Fibroblast of peridontal ligament (primary cell): Measurements from ENCODE around the gene ASIC2.

Experiments
- DNase-seq: peaks from one replicate; pipeline ENCODE4 v3.0.0-alpha.2; 2010; ENCODE audit errors: extremely low read depth

Gene ASIC2

DNA sequence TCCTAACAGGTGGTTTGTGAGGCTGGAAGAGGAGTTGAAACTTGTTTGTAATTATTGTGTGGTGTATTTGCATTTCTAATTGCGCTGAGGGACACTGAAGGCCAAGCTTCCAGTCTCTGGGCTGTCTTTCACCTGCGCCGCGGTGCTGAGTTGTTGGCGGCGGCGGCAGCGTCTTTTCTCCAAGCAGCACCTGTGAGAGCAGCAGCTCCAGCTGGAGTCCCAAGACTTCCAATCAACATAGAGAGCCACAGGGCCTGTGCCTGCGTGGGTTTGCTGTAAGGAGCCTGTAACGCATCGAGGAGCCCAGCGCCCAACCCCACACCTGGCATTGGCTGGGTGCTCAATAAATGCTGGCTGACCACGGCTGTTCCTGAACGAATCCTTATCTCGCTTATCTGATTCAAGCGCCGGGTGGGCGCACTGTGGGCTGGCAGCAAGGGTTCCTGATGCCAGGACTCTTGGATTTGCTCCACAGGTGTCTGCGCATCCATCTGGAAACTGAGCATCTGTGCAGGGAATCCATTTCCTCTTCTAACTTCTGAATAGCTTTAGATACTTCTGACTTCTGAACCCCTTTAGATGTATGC lies 138.1 kb downstream of the ASIC2 start:
- DNase-seq, result no peak

DNA sequence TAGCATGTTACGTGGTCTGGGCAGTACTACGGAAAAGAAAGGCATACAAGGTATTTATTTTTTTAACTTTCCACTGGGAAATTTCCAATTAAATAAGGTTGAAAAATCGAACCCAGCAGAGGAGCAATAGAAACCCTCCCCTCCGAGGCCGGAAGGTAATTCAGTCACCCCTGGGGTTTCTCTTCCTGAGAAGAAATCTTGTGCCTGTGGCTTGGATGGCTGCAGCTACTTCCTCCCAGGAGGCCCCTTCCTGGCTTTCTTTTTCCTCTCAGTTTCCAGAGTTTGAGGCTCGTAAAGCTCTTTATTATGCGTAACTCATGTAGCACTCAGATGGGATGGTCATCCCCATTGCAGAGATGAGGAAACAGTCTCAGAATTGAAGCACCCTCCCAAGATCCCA lies 140.3 kb downstream of the ASIC2 start:
- no peak for DNase-seq

DNA sequence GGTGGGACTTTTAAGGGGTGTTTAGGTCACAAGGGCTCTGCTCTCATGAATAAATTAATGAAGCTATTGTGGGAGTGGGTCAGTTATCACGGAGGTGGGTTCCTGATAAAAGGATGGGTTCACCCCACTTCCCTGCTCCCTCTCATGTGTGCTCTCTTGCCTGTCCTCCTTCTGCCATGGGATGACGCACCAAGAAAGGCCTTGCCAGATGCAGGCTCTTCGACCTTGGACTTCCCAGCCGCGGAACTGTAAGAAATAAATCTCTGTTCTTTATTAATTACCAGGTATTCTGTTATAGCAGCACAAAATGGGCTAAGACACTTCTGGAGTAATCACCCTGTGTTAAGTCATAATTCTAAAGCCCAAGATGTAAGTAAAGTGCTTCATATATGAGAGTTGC lies 141.5 kb downstream of the ASIC2 start:
- no peak for DNase-seq

DNA sequence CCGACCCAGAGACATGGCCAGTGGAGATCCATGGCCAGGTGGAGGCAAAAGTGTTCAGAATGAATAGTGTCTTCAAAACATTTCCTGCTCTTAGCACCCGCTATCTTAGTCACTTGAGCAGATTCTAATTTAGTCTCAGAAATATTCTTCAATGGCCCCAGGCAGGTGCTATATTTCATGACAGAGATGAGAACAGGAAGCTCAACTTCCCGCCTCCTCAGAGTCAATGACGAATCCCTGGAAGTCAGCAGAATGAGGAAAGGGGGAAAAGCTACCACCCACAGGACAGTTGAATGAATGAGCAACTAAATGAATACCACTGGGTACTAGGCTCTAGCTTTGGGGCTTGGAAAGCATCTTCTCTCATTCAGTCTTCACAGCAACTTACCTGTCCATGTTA lies 147.2 kb downstream of the ASIC2 start:
- no peak for DNase-seq

DNA sequence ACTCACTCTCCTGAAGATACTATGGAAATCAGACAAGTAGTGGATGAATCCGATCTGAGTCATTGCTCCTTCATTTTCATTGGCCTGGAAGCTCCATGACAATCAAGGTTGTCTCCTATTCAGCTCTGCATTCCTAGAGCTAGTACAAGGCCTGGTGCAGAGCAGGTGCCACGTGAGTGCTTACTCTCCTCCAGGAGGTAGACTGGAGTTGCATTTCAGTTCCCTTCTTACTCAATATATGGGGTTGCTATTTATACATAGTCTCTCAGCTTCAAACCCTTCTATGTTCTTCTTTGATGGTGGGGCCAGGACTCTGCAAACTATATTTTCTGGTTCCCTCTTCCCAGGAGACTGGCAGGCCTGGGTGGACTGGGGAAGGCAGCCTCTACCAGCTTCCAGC lies 148.3 kb downstream of the ASIC2 start:
- DNase-seq, result no peak

DNA sequence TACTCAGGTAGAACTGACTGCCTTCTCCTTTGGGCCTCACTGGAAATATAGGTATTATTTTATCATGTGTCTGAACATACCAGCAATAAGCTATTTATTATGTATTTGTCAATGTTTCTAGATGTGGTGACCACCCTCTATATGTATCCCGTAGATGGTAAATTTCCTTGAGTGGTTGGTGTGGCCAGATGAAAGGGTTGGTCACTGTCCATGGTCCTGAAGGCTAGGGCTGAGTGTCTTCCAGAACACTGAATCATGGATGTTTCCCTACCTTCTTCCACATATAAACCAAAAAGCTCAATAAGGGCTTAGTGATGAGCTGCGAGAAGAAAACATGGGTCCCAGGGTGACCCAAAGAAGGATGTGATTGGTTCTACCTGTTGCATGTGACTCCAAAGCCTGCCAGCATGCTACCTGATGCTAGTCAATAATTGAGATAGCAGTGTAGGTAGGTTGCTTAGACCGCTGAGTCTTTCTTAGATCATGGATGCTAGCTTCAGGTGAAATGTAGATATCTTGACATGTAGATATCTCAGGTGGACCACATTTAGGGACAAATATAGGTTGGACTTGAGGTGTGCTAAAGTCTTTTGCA lies 150.3 kb downstream of the ASIC2 start:
- DNase-seq, result no peak

DNA sequence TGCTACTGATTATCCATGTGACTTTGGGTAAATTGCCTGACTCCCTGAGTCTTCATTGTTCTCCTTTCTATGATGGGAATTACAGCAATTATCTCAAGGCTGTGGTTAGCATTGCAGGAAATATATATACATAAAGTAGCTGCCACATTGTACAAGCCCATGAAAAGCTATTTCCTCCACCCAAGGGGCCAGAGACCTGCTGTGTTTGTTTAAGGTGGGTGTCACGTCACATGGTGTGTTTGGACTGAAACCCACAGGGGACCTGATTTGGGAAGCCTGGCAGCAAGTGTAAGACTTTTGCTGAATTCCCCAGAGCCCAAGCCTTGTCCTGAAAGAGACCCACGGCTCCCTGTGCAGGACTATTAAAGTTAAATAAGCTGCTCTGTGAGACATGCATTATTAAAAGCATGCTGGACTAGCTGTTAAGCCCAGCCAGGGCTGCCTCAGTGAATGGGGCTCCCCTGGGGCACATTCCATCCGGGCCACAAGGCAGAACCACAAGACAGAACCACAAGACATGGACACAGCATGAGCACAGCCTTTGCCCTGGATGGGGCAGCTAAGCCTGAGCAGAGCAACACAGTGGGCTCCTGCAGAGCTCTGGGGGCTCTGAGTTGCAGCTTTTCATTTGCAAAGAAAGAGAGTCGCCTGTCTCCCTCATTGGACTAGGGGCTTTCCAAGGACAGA lies 152.5 kb downstream of the ASIC2 start:
- no peak for DNase-seq

DNA sequence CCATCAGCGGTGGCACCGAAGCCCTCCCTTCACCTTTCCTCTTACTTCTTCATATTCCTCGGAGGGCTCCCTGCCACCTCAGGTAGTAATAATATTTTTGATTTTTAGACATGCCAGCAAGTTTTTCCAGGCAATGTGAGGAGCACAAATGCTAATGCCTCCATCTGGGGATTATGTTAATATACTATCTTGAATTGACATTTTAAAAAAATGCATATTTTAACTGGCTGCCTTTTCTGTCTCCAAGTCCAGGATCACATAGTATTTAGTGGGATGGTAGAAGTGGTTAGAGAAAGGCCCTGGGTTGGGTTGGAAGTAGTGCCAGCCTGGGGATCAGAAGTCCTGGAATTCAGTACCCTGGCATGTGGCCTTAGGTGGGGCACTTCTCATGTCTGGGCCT lies 154.5 kb downstream of the ASIC2 start:
- no peak for DNase-seq

DNA sequence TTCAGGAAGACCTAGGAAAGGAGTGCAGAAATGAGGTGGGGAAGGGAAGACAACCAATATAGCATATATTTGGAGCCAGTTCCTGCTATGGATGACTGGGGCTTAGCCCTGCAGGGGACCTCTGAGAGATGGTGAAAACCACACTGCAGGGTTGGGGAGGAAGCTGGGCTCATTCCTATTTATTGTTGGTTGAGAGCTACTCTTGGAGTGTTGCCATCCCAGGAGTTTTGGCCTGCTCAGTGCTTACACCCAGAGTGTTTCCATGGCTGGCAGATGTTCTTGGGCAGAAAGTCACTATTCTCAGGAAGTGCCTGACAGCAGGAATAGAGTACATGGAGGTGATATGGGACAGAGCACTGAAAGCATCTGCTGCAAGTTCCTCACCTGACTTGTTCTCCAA lies 155.7 kb downstream of the ASIC2 start:
- no peak for DNase-seq

DNA sequence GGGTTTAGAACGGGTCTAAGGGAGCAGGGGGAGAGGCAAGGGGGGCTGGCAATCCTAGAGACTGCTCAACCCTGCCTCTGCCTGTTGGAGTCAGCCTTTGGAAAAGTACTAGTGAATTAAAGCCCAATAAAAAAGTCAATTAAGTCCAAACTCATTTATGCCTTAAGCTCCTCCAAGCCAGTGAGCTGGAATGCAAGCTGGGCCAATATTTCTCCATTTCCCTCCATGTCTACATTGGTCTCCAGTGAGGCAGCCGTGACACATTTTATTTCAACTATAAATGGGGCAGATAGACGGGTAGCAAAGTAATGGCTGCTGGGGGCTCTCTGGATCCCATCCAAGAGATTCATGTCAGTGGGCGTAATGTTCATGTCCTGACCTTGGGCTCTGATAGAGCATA lies 157.4 kb downstream of the ASIC2 start:
- no peak for DNase-seq

DNA sequence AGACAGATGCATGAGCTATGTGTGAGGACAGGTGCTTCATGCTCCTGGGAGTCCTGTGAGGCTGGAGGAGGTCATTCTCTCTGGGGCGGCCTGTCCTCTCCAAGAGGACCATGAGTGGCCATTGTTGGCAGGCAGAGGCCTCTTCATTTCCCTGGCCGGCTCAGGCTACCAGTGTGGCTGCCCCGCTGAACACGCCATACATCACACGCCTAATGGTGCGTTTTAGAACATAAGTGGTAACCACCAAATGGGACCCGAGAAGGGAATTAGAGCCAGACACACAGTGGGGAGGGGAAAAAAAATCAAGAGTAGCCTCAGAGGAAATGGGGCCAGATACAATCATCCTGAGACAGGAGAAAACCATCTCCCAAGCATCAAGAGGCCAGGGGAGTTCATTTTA lies 161.5 kb downstream of the ASIC2 start:
- DNase-seq, result no peak

DNA sequence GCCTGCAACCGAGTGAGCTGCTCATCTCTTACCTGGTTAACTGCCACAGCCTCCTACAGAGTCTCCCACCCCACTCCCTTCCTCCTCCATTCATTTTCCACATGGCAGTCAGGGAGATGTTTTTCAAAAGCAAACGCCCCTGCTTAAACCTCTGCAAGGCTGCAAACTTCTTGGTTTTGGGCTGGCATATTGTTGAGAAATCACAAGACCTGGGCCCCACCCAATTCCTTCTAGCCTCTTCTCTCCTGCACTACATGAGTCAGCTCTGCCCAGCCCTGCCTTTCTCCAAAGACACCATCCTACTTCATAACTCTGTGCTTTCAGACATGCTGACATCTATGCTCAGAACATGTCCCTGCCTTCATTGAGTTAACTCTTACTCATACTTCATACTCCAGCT lies 165.4 kb downstream of the ASIC2 start:
- DNase-seq, result no peak

DNA sequence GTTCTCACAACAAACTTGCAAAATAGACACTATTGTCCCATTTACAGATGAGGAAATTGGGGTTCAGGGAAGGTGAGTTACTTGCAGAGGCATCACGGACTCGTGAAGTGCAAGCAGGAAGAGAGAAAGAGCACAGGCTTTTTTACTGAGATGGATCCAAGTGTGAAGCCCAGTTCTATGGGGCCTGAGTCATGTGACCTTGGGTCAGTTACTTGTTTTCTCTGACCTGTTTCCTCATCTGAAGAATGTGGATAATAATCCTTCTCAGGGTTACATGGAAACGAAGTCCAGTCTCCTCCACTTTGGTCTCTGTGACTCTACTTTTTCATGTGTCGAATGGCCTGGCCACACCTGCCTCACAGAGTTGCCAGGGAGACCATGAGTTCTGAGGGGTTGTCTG lies 167.0 kb downstream of the ASIC2 start:
- DNase-seq, result no peak

DNA sequence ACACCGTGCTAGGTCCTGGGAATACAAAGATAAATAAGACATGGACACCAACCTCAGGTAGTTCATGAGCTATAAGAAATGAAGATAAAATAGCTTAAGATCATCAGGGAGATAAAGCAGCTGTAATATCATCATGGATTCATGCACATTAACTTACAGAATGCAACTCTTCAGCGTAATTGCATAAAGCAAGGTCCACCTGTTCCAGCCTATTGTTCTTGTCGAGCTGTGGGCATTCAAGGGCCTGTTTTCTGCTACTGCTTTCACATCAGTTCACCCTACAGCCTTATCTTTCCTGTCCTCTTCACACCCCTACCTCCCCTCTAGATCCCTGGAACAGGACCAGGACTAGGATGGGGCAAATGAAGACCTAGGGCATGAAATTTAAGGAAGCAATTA lies 167.5 kb downstream of the ASIC2 start:
- DNase-seq, result no peak

DNA sequence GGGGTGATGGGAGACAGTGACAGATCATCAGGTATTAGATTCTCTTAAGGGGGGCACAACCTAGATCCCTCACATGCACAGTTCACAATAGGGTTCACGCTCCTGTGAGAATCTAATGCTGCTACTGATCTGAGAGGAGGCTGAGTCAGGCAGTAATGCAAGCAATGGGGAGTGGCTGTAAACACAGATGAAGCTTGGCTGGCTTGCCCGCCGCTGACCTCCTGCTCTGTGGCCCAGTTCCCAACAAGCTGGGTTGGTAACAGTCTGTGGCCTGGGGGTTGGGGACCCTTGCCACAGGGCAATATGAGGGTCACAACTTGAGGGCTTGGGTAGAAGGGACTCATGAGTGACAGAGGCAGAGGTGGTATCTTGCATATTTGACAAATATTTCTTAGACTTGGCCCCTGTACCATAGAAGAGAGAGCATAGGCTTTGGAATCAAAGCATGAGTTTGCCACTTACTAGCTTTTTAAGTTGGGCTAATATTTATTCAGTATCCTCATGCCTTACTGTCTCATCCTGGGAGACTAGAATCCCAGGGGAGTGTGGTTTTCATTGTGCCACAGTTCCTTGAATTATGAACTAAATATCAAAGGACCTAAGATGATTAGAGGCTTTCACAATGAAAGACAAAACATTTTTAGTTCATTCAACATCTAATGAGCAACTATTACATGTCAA lies 168.1 kb downstream of the ASIC2 start:
- DNase-seq, result no peak

DNA sequence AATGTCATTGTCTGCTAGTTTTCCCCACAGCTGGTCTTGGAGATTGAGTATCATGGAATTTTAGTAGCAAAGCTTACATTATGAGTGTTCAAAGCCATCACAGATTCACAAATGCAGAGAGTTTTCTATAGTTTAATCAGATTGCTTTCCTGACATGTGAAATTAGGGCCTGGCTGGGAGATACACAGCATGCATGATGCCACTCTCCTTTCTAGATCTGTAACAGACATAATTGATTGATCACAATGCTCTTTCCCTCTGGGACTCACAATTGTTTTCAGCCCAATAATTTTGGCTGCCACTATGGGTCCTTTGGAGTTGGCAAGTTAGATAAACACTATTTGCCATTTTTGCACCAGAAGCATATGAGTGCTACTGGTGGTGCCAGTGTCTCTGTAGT lies 168.9 kb downstream of the ASIC2 start:
- DNase-seq, result no peak

DNA sequence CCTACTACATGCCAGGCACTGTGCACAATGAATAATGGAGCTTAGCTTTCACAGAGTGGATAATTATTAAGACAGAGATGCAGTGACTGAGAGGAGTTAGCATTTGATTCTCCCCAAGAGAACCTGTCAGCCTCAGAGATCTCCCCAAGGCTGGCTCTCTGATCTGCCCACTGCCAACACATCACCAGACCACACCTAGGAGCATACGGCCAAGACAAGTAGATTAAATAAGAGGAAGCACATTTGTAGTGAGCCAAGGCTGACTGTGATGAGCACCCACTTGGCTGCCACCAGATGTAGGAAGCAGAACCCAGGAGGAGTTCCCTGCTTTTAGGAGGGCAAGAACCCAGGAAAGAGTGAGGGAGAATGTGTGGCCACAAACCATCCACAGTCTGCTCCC lies 171.3 kb downstream of the ASIC2 start:
- DNase-seq, result no peak

DNA sequence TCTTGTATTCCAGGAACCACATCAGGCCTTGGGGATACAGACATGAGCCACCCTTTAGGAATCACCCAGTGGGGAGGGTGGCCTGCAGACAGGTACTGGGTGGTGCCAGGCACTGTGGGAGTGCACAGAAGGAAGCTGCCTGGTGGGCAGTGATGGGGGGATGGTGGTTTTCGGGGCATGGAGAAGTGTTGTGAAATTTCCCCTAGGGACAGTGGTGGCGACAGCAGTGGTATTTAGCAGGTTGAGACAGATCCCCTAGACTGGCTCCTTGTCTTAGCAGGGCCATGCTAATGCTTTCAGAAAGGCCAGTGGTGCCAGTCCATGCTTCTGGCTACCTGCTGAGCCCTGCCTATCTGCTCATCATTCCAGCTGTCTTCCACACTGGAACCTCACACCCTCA lies 171.8 kb downstream of the ASIC2 start:
- no peak for DNase-seq

DNA sequence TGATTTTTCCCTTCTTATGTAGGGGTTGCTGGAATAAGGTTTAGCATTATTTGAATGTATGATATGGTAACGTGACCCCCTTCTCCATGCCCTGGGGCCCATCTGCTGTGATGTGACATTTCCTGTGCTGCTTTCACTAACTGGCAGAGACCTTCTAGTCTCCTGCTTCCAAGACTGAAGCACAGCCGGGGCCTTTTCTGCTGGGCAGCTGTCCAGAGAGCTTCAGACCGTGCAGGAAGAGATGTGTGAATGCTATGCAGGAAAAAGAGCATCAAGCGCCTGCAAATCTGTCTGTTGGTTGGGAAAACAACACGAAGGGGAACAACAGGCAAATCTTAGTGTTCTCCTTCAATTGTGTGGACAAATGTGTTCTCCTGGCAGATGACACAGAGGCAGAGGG lies 173.0 kb downstream of the ASIC2 start:
- DNase-seq, result no peak

DNA sequence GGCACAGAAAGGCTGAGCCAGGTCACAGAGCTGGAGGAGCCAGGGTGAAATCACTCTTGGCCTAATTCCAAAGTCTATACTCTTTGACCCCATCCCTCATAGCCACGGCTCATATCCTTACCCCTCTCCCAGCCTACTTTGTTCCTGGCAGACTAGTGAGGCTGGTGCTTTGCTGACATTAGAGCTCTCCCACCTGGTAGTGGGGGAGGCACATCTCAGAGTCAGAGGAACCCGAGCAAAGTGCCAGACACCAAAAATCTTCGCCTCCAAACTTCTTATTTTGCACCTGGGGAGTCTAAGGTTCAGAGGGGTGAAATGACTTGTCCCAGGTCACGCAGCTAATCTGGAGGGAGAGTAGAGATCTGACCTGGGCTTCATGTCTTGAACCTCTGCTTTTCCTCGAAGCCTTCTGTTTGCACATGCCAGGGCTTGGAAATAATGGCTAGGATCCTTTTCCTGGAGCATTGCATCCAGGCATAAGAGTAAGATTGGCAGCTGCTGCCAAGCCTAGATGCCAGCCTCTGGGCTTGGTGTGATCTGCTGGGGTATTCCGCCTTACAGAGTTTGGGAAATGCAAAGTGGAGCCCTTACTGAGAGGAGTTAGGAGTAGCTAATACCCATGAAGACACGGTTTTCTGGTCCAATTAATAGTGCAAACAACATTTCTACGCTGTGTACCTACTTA lies 174.6 kb downstream of the ASIC2 start:
- DNase-seq, result no peak

DNA sequence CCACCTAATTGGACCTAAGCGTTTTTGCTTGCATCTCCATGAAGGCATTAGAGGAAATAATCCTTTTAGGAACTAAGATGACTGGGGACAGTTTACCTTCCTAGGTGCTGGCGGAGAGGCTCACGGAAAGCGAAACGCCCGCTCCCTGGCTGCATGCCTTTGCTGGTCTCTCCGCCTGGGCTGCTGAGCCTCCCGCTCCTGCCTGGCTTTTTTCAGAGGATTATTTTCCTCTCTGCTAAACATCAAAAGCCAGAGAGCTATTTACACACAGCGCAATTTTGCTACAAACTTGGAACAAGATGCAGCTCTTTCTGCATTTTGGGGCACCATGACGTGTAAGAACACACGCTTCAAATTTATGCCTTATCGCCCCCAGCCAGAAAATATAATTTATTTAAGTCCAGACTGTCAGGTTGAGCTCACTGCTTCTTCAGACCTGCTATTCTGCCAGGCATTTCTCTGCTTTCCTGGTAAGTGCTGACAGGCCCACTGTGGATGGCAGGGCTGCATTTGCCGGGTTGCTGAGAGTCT lies 177.0 kb downstream of the ASIC2 start:
- DNase-seq, result no peak

DNA sequence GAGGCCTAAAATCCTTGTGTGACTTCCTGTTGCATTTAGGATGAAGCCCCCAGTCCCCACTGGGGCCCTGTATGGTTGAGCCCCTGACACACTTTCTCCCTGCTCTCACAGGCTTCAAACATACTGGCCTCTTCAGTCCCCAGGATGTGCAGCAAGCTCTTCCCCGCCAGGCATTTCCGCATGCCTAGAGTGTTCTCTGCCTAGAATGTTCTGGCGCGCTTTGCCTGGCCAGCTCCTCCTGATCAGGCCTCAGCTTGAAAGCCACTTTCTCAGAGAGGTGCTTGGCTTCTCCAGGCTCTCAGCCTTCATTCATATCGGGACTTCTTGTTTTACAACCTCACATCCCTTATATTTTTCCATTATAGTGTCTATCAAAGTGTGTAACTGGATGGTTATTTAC lies 177.7 kb downstream of the ASIC2 start:
- no peak for DNase-seq
